K562 (cell line): ENCODE results near the gene RDH11. TPM values are rescaled to one million over a fixed set of nuclear protein-coding genes. Genes with fewer than 3 reads are reported as not detected.

ENCODE experiments used
- BRF1 ChIP-seq: IDR thresholded peaks from 3 replicates; pipeline ENCODE4 v1.6.1; 2011; ENCODE audit warnings: borderline replicate concordance, mild to moderate bottlenecking; ENCODE audit not compliant: insufficient read length; ENCODE audit errors: extremely low read depth
- CEBPG ChIP-seq, 3 experiments: fragments of 200-800 bp in 1 of 3; sonication (Bioruptor generic) in 1 of 3; sonication (generic) in 1 of 3; formaldehyde crosslinking in 1 of 3; IDR thresholded peaks in 2 of 3; conservative IDR thresholded peaks in 1 of 3; 2 replicates each; pipeline versions ENCODE4 v1.6.1 to v1.8.0; 2016 to 2022; ENCODE audit warnings: missing compliant biosample characterization in 2 of 3, missing genetic modification characterization in 2 of 3, mild to moderate bottlenecking in 1 of 3, missing genetic modification reagents in 1 of 3
- CXXC5 ChIP-seq: fragments of 250-450 bp; sonication (Bioruptor Pico); IDR thresholded peaks from 2 replicates; pipeline ENCODE4 v1.8.0; 2022; ENCODE audit warnings: inconsistent platforms, mild to moderate bottlenecking, moderate library complexity
- ELF2 ChIP-seq: fragments of 250-450 bp; sonication (Bioruptor Pico); IDR thresholded peaks from 2 replicates; pipeline ENCODE4 v1.5.0; 2021; ENCODE audit warnings: mild to moderate bottlenecking
- ETV6 ChIP-seq, 3 experiments: fragments of 150-350 bp in 1 of 3; sonication (generic) in 1 of 3; formaldehyde crosslinking in 1 of 3; IDR thresholded peaks; 2 replicates each; pipeline versions ENCODE4 v1.6.1 to v1.8.0; 2014 to 2022; ENCODE audit warnings: borderline replicate concordance in 2 of 3, low read depth in 2 of 3, antibody characterized with exemption in 1 of 3, low read length in 1 of 3, mild to moderate bottlenecking in 1 of 3, missing genetic modification reagents in 1 of 3
- JUND ChIP-seq, 2 experiments: IDR thresholded peaks; 2 replicates in 1 of 2; 3 replicates in 1 of 2; pipeline ENCODE4 v1.6.1; 2011; ENCODE audit warnings: borderline replicate concordance in 2 of 2, low read depth in 2 of 2, low read length in 2 of 2, improper control_type of control experiment in 1 of 2, missing biosample characterization in 1 of 2, missing genetic modification characterization in 1 of 2, missing genetic modification reagents in 1 of 2
- MNT ChIP-seq, 2 experiments: fragments of 450-650 bp; conservative IDR thresholded peaks; 2 replicates each; pipeline ENCODE4 v1.6.1; 2017; ENCODE audit warnings: mild to moderate bottlenecking in 2 of 2, moderate library complexity in 2 of 2
- PCBP1 ChIP-seq: fragments of 200-400 bp; formaldehyde crosslinking; IDR thresholded peaks from 2 replicates; pipeline ENCODE4 v1.6.1; 2018; ENCODE audit warnings: mild to moderate bottlenecking, low read depth, low read length; ENCODE audit not compliant: poor library complexity, severe bottlenecking
- PCBP2 ChIP-seq: fragments of 200-400 bp; formaldehyde crosslinking; IDR thresholded peaks from 2 replicates; pipeline ENCODE4 v1.6.1; 2018; ENCODE audit warnings: low read length, low read depth, mild to moderate bottlenecking, moderate library complexity; ENCODE audit not compliant: poor library complexity, severe bottlenecking
- SIRT6 ChIP-seq: IDR thresholded peaks from one replicate; pipeline ENCODE4 v1.6.1; 2012; ENCODE audit warnings: low read depth, mild to moderate bottlenecking, control low read depth, inconsistent platforms, low read length, moderate library complexity
- ZKSCAN8 ChIP-seq: fragments of 200-800 bp; sonication (Bioruptor generic); IDR thresholded peaks from 2 replicates; pipeline ENCODE4 v1.6.1; 2016; ENCODE audit warnings: missing genetic modification characterization, missing compliant biosample characterization
- polyA plus RNA-seq, 8 experiments: library from polyadenylated mRNA; depleted of rRNA in 4 of 8; stranded (reverse) in 5 of 8; unstranded in 3 of 8; fragments of >200 nt; fragmentation: Nextera tagmentation in 2 of 8; fragmentation: Illumina TruSeq in 1 of 8; extraction: Ambion mirVana in 2 of 8; extraction: Trizol in 1 of 8; gene quantifications; 2 replicates each; pipeline versions ENCODE4 v1.2.1 to v1.2.3, GENCODE V29; 2011 to 2014; ENCODE audit warnings: inconsistent platforms in 1 of 8, missing spikeins in 1 of 8
- total RNA-seq, 7 experiments: library from RNA; depleted of rRNA in 6 of 7; stranded (reverse); fragments of >200 nt in 6 of 7; fragmentation: Illumina TruSeq in 2 of 7; extraction: Trizol in 2 of 7; gene quantifications; 2 replicates each; pipeline versions ENCODE4 v1.2.1 to v1.2.3, GENCODE V29; 2011 to 2021; ENCODE audit warnings: low replicate concordance in 1 of 7
- TF ChIP-seq, protein P1 (sequence below): sonication (generic); formaldehyde crosslinking; IDR thresholded peaks from 2 replicates; pipeline ENCODE4 v1.8.0; 2023; ENCODE audit warnings: missing genetic modification reagents, mild to moderate bottlenecking, borderline replicate concordance
- TF ChIP-seq, protein P2 (sequence below): sonication (generic); formaldehyde crosslinking; IDR thresholded peaks from 2 replicates; pipeline ENCODE4 v1.8.0; 2023; ENCODE audit warnings: mild to moderate bottlenecking, missing genetic modification reagents

The RDH11 gene
- total and polyA plus RNA-seq, 9 of the 15 experiments (the other 6 are each of a cell fraction or from before 2014, with no cell fraction given): 50.6 to 172 (median 70.5) TPM

GRCh38 chr14:67663633-67664032 lies 31.9 kb downstream of the RDH11 start (continued):
- TF ChIP-seq BRF1: no peak
- TF ChIP-seq MNT (conservative IDR thresholded peaks at IDR 0.05): no peak
- no peak for TF ChIP-seq CEBPG (CRISPR knock-in tag; IDR thresholded peaks at IDR 0.05)
- no peak for TF ChIP-seq CEBPG (tag; conservative IDR thresholded peaks at IDR 0.05 in 1 of 2, IDR thresholded peaks at IDR 0.05 in 1 of 2)
- TF ChIP-seq CXXC5 (CRISPR knock-in tag): no peak
- no peak for TF ChIP-seq ZKSCAN8
- TF ChIP-seq ELF2 (CRISPR knock-in tag): no peak
- TF ChIP-seq JUND (IDR thresholded peaks at IDR 0.05; ENCODE audit: borderline replicate concordance, low read depth, low read length): no peak
- TF ChIP-seq JUND (tag; IDR thresholded peaks at IDR 0.05; ENCODE audit: borderline replicate concordance, low read depth, low read length): no peak
- TF ChIP-seq PCBP2: no peak
- TF ChIP-seq, protein P1, sequence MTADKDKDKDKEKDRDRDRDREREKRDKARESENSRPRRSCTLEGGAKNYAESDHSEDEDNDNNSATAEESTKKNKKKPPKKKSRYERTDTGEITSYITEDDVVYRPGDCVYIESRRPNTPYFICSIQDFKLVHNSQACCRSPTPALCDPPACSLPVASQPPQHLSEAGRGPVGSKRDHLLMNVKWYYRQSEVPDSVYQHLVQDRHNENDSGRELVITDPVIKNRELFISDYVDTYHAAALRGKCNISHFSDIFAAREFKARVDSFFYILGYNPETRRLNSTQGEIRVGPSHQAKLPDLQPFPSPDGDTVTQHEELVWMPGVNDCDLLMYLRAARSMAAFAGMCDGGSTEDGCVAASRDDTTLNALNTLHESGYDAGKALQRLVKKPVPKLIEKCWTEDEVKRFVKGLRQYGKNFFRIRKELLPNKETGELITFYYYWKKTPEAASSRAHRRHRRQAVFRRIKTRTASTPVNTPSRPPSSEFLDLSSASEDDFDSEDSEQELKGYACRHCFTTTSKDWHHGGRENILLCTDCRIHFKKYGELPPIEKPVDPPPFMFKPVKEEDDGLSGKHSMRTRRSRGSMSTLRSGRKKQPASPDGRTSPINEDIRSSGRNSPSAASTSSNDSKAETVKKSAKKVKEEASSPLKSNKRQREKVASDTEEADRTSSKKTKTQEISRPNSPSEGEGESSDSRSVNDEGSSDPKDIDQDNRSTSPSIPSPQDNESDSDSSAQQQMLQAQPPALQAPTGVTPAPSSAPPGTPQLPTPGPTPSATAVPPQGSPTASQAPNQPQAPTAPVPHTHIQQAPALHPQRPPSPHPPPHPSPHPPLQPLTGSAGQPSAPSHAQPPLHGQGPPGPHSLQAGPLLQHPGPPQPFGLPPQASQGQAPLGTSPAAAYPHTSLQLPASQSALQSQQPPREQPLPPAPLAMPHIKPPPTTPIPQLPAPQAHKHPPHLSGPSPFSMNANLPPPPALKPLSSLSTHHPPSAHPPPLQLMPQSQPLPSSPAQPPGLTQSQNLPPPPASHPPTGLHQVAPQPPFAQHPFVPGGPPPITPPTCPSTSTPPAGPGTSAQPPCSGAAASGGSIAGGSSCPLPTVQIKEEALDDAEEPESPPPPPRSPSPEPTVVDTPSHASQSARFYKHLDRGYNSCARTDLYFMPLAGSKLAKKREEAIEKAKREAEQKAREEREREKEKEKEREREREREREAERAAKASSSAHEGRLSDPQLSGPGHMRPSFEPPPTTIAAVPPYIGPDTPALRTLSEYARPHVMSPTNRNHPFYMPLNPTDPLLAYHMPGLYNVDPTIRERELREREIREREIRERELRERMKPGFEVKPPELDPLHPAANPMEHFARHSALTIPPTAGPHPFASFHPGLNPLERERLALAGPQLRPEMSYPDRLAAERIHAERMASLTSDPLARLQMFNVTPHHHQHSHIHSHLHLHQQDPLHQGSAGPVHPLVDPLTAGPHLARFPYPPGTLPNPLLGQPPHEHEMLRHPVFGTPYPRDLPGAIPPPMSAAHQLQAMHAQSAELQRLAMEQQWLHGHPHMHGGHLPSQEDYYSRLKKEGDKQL (CRISPR knock-in tag): no peak
- no peak for TF ChIP-seq ETV6 (IDR thresholded peaks at IDR 0.05; ENCODE audit: borderline replicate concordance in 1 of 2, low read depth in 2 of 2, low read length in 1 of 2)
- no peak for TF ChIP-seq ETV6 (CRISPR knock-in tag; IDR thresholded peaks at IDR 0.05; ENCODE audit: borderline replicate concordance)
- TF ChIP-seq PCBP1: no peak
- TF ChIP-seq, protein P2, sequence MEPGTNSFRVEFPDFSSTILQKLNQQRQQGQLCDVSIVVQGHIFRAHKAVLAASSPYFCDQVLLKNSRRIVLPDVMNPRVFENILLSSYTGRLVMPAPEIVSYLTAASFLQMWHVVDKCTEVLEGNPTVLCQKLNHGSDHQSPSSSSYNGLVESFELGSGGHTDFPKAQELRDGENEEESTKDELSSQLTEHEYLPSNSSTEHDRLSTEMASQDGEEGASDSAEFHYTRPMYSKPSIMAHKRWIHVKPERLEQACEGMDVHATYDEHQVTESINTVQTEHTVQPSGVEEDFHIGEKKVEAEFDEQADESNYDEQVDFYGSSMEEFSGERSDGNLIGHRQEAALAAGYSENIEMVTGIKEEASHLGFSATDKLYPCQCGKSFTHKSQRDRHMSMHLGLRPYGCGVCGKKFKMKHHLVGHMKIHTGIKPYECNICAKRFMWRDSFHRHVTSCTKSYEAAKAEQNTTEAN (CRISPR knock-in tag): no peak
- no peak for TF ChIP-seq SIRT6
